HG03095 (cell line): Measurements from ENCODE around the gene PCCB.
"Not testable (repeated sequence)": the region's sequence is repeated elsewhere in the genome, so short reads cannot be mapped to it uniquely, and the experiment has no call there.

Source experiments
- ATAC-seq: cut with Tn5 transposase; IDR thresholded peaks from one replicate; pipeline ENCODE4 v1.9.1; 2021; ENCODE audit warnings: moderate library complexity; ENCODE audit not compliant: unreplicated experiment

Gene PCCB

DNA sequence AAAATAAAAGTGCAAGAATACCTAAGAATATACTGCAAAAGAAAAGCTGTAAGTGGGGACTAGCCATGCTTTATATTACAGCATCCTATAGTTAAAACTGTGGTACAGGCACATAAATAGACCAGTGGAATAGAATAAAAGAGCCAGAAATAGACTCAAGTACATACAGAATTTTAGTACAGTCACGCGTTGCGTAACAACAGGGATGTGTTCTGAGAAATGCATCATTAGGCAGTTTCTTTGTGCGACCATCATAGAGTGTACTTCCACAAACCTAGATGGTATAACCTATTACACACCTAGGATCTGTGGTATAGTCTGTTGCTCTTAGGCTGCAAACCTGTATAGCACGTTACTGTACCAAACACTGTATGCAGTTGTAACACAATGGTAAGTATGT, 61.8 kb downstream of the PCCB start:
- no peak for ATAC-seq

DNA sequence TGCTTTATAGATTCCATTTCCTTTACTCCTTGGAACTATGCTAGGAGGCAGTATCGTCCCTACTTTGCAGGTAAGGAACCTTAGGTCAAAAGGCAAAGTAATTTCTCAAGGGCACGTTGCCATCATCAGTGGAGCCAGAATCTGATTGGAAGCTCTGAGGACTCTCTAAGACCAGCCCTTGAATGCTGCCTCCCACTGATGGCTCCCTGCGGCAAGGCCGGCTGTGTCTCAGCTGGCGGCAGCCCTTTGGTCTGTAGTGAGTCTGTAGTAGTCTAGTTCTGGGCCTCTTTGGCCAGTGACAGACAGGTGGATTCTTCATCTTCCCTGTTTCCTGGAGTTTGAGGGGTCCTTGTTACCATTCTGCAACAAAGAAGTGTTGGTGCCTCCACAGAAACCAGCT, 76.2 kb downstream of the PCCB start:
- ATAC-seq: no peak

GRCh38 chr3:136327671-136328070, 77.5 kb downstream of the PCCB start:
- no peak for ATAC-seq

DNA sequence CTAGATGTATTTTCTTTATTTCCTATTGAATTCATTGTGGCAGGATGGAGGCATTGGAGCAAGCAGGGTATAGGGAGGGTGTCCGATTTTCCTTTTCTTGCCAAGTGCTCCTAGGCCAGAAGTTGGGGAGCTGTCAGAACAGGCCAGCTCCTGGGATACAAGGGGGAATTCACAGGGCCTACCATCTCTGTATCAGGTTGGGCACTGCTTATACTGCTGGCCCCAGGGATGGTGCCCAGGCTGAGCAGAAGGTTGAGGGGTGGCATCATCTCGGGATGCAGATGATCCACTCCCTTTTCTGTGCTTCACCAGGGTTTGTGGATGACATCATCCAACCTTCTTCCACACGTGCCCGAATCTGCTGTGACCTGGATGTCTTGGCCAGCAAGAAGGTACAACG, 79.5 kb downstream of the PCCB start:
- no peak for ATAC-seq

DNA sequence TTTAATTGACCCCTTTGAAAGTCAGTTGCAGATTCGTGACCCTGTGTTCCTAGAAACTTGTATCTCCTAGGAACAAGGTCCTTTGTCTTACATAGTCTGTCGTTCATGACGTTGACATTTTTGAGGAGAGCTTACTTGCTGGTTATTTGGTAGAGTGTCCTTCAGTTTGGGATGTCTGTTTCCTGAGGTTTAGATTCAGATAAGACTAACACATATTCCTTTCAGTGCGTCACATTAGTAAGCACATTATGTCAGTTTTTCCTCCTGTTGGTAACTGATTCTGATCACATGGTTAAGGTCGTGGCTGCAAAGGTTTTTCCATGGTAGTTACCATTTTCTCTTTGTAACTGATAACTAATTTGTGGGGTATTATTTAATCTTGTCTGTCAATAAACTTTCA, 80.8 kb downstream of the PCCB start:
- no peak for ATAC-seq

GRCh38 chr3:136332302-136332701, 82.2 kb downstream of the PCCB start:
- ATAC-seq: no peak

DNA sequence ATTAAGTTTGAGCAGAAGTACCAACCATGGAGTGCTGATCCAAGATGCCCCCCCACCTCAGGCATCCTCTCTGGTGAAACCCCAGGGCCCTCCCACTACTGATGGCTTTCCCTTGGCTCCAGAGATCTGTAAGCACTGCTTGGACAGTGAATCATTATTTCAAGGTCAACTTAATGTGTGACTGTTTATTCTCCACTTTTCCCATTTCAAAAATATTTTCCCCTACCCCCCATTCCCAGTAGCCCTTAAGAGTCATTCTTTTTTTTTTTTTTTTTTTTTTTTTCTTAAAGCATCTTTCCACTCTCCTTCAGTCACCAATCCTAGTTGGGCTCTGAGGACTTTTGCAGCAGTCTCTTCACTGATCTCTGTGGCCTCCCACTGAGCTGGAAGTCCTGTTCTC, 82.6 kb downstream of the PCCB start:
- ATAC-seq: no peak

GRCh38 chr3:136334209-136334608, 84.1 kb downstream of the PCCB start:
- ATAC-seq: no peak

DNA sequence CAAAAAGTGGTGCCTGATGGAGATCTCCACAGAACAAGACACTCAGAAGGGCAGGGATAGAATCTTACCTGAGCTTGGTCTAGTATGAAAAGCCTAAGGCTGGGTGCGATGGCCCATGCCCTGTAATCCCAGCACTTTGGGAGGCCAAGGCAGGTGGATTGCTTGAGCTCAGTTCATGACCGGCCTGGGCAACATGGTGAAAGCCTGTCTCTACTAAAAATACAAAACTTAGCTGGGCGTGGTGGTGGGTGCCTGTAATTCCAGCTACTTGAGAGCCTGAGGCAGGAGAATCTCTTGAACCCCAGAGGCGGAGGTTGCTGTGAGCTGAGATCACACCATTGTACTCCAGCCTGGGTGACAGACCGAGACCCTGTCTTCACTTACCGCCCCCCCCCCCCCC, 84.6 kb downstream of the PCCB start:
- ATAC-seq: not testable (repeated sequence)

DNA sequence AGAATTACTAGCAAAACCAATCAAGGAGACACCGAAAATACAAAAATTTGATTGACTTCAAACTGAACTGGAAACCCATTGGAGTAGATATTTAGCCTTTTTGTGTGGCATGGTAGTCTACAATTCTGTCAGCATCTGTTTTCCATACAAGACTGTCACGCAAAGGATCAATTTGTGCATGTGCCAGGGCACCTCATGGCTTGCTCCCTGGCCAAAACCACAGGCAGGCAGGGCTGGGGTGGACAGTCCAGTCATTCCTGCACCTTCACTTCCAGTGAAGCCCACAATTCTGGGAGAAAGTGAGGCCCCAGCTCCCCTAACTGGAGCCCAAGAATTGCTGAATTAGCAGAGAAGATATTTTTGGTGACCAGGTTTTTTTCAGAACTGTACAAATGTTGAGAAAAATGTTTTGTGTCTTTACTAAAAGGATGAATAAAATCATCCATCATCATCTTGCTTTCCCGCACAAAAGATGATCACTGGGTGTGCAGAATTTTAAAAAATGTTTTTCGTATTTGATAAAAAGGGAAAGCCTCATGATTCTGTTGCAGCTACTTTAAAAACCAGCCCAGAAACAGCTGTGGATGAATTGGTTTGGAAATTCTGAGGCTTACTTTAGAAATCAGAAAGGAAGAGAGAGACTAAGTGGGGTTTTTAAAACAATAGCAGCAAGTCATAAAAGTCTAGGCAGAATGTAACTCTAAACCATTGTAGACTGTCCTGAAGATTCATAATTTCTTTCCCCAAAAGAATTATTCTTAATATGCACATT, 86.4 kb downstream of the PCCB start:
- ATAC-seq: no peak

- ATAC-seq: no peak
These were observed 93.3 kb downstream of the PCCB start for GRCh38 chr3:136343446-136343845.

DNA sequence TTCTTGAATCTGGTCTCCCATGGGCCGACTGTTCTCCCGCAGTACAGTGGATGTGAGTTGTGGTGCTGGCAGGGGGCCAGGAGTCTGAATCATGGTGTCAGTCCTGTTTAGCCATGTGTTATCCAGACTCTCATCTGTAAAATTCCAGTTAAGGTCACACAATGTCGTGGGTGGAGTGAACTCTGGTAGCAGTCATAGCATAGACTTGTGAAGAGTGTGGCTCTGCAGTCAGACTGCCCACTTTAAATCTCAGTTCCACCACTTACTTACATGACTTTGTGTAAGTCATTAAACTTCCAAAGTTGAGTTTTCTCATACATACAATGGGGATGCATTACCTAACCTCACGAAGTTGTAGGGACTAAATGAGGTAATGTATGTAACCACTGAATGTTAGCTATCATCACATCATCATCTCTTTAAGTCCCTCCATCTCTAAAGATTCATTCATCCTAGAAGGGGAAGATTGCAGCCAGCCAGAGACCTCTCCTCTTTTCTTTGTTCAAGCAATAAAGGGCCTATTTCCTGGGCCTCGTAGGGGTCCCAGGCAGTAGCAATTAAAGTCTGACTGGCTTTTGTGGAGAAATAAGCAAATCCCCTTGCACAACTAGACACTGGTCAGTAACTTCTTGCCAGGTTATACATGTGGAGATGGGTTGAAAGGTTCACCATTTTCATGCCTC, 93.9 kb downstream of the PCCB start:
- ATAC-seq: no peak

- ATAC-seq: no peak
These were observed 96.3 kb downstream of the PCCB start for GRCh38 chr3:136346486-136346885.

- no peak for ATAC-seq
These were observed 100.0 kb downstream of the PCCB start for GRCh38 chr3:136350132-136350531.

DNA sequence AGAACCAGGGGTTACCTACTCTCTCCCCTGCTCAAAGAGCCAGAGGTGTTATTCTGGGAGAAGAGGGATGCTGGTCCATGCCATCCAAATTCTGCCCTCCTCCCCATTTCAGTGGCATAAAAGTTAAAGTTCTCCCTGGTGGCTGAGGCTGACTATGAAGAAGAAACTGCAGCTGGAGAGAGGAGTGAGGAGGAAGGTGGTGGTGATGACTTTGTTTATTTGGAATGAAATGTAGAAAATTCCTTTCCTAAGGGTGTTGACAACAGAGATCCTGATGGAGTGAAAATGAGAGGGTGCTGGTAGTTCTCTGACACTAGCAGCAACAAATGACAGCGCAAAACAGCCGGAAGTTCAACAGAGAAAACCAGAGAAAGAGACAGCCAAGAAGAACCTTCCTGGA, 100.4 kb downstream of the PCCB start:
- no peak for ATAC-seq

GRCh38 chr3:136351351-136351750, 101.2 kb downstream of the PCCB start:
- no peak for ATAC-seq

GRCh38 chr3:136351905-136352304, 101.8 kb downstream of the PCCB start:
- ATAC-seq: no peak

GRCh38 chr3:136353461-136353860, 103.3 kb downstream of the PCCB start:
- ATAC-seq: no peak

DNA sequence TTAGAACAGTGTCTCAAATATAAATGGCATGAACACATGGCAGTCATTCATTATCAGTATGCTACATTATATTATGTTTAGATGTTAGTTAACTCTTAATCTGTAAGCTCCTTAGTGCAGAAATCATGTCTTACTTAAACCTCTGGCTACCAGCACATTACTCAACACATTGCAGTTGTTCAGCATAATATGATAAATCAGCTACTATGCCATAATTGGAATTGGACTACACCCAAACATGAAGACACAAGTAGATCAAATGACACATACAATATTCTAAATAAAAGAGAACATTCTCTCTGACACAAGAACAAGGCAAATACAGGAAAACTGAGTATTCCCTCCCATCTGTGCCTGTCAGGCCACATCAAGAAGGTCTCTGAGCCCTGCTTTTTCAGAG, 116.1 kb downstream of the PCCB start:
- ATAC-seq: no peak

DNA sequence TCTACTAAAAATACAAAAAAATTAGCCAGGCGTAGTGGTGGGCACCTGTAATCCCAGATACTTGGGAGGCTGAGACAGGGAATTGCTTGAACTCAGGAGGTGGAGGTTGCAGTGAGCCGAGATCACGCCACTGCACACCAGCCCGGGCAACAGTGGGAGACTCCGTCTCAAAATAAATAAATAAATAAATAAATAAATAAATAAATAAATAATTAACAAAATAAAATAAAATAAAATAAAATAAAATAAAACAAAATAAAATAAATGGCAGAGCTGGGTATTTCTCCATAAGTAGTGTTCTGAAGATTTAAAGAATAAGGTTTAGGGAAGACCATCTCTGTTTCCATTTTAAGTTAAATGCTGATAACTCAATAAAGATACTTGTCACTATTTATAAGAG, 125.7 kb downstream of the PCCB start:
- ATAC-seq: not testable (repeated sequence)

GRCh38 chr3:136377508-136377907, 127.4 kb downstream of the PCCB start:
- ATAC-seq: no peak

GRCh38 chr3:136378011-136378410, 127.9 kb downstream of the PCCB start:
- no peak for ATAC-seq
